Endothelial cell of umbilical vein (primary cell): ENCODE data around the gene AGT. TPM values are rescaled to one million over a fixed set of nuclear protein-coding genes. Genes with fewer than 3 reads are reported as not detected.

Experiments
- BruUV-seq: library from RNA; stranded (reverse); fragments of 400-500 nt; replicated peaks from 2 replicates; lab custom pipeline; 2021; lab: Mats Ljungman, UMichigan
- CTCF ChIA-PET: fragments of 300-600, 350-600 bp; sonication (Branson Sonifier 250); formaldehyde crosslinking; loops from one replicate; lab custom pipeline; 2021; ENCODE audit warnings: antibody characterized with exemption, inconsistent platforms; lab: Charles Lee
- POLR2A ChIA-PET: fragments of 300-600, 350-600 bp; sonication (Branson Sonifier 250); formaldehyde crosslinking; loops from one replicate; lab custom pipeline; 2021; ENCODE audit warnings: antibody characterized with exemption, inconsistent platforms; lab: Charles Lee
- DNase-seq: peaks from one replicate; pipeline ENCODE4 v3.0.0-alpha.2; 2011; ENCODE audit warnings: low read depth, low spot score
- FAIRE-seq: peaks from 2 replicates; lab custom pipeline; 2011; peaks lifted over from hg19 to GRCh38; lab: Jason Lieb, UNC
- H2AFZ ChIP-seq: 2 replicates; pipeline ENCODE4 v1.6.0; 2012; ENCODE audit warnings: low read depth, low read length, control low read depth, inconsistent platforms
- H3K27ac ChIP-seq: 2 replicates; pipeline ENCODE4 v1.5.1; 2011; ENCODE audit warnings: low read depth, mild to moderate bottlenecking, control low read depth, low read length, moderate library complexity; ENCODE audit not compliant: insufficient read depth
- H3K27me3 ChIP-seq, 2 experiments: 2 replicates each; pipeline versions ENCODE4 v1.6.0 to v1.6.1; 2011; ENCODE audit warnings: low read length in 2 of 2, mixed read lengths in 1 of 2; ENCODE audit not compliant: control insufficient read depth in 2 of 2, insufficient read depth in 2 of 2
- H3K36me3 ChIP-seq, 2 experiments: 2 replicates in 1 of 2; 3 replicates in 1 of 2; pipeline ENCODE4 v1.5.1; 2011; ENCODE audit warnings: low read length in 2 of 2, mild to moderate bottlenecking in 1 of 2, moderate library complexity in 1 of 2; ENCODE audit not compliant: control insufficient read depth in 2 of 2, insufficient read depth in 2 of 2; ENCODE audit errors: extremely low read depth in 1 of 2
- H3K4me1 ChIP-seq: 3 replicates; pipeline ENCODE4 v1.5.1; 2011; ENCODE audit warnings: mild to moderate bottlenecking, low read length; ENCODE audit not compliant: control insufficient read depth, insufficient read depth; ENCODE audit errors: extremely low read depth
- H3K4me2 ChIP-seq: 2 replicates; pipeline ENCODE4 v1.6.1; 2011; ENCODE audit warnings: low read length, control low read depth, mixed read lengths; ENCODE audit not compliant: insufficient read depth
- H3K4me3 ChIP-seq, 3 experiments: fragments of 200-600 bp in 1 of 3; sonication (generic), shearing (Covaris generic) in 1 of 3; replicated peaks in 1 of 3; 2 replicates each; pipeline ENCODE4 v1.5.1; 2011 to 2016; ENCODE audit warnings: control low read depth in 3 of 3, low read length in 3 of 3, mild to moderate bottlenecking in 2 of 3, inconsistent platforms in 1 of 3, low read depth in 1 of 3, moderate library complexity in 1 of 3; ENCODE audit not compliant: insufficient read depth in 1 of 3
- H3K79me2 ChIP-seq: 2 replicates; pipeline ENCODE4 v1.6.0; 2012; ENCODE audit warnings: low read length, inconsistent platforms; ENCODE audit not compliant: control insufficient read depth, insufficient read depth
- H3K9ac ChIP-seq: replicated peaks from 2 replicates; pipeline ENCODE3; 2011; ENCODE audit warnings: low read length, control low read depth; ENCODE audit not compliant: insufficient read depth; ENCODE audit errors: extremely low read depth
- H3K9me1 ChIP-seq: replicated peaks from 3 replicates; pipeline ENCODE4 v1.6.0; 2011; ENCODE audit warnings: mild to moderate bottlenecking, low read length; ENCODE audit not compliant: control insufficient read depth, insufficient read depth; ENCODE audit errors: extremely low read depth
- H3K9me3 ChIP-seq: replicated peaks from 2 replicates; pipeline ENCODE4 v1.5.1; 2012; ENCODE audit warnings: low read length, inconsistent platforms; ENCODE audit not compliant: control insufficient read depth, insufficient read depth
- H4K20me1 ChIP-seq: replicated peaks from 2 replicates; pipeline ENCODE3; 2011; ENCODE audit warnings: mild to moderate bottlenecking, low read length; ENCODE audit not compliant: control insufficient read depth, insufficient read depth; ENCODE audit errors: extremely low read depth
- CTCF ChIP-seq, 2 donors: IDR thresholded peaks; 1 replicate in 1 of 2; 2 replicates in 1 of 2; pipeline ENCODE4 v1.5.1; 2011; ENCODE audit warnings: low read length in 2 of 2, mild to moderate bottlenecking in 2 of 2, moderate library complexity in 2 of 2, control low read depth in 1 of 2, inconsistent platforms in 1 of 2, low read depth in 1 of 2; ENCODE audit not compliant: insufficient read depth in 1 of 2; ENCODE audit errors: extremely low read depth in 1 of 2
- EZH2 ChIP-seq: IDR thresholded peaks from 2 replicates; pipeline ENCODE4 v1.6.1; 2012; ENCODE audit warnings: borderline replicate concordance, low read depth, mild to moderate bottlenecking, moderate library complexity, low read length, inconsistent platforms; ENCODE audit not compliant: severe bottlenecking
- FOS ChIP-seq: IDR thresholded peaks from 2 replicates; pipeline ENCODE4 v1.6.1; 2011; ENCODE audit warnings: mild to moderate bottlenecking, low read length, moderate library complexity, borderline replicate concordance; ENCODE audit not compliant: insufficient read depth
- GATA2 ChIP-seq: IDR thresholded peaks from 2 replicates; pipeline ENCODE4 v1.7.0; 2011; ENCODE audit warnings: low read depth, mild to moderate bottlenecking, moderate library complexity, mixed read lengths, low read length; ENCODE audit not compliant: insufficient read length, insufficient read depth
- JUN ChIP-seq: IDR thresholded peaks from 2 replicates; pipeline ENCODE4 v1.6.1; 2011; ENCODE audit warnings: borderline replicate concordance, low read depth; ENCODE audit not compliant: insufficient read length, insufficient read depth
- MYC ChIP-seq: IDR thresholded peaks from one replicate; pipeline ENCODE4 v1.6.1; 2011; ENCODE audit warnings: mild to moderate bottlenecking, low read depth, low read length
- POLR2A ChIP-seq: IDR thresholded peaks from 2 replicates; pipeline ENCODE4 v1.6.1; 2012; ENCODE audit warnings: low read depth, mild to moderate bottlenecking, control low read depth, low read length
- POLR2AphosphoS5 ChIP-seq: IDR thresholded peaks from 2 replicates; pipeline ENCODE4 v1.6.1; 2012; ENCODE audit warnings: low read depth, mild to moderate bottlenecking, control low read depth, low read length, moderate library complexity; ENCODE audit not compliant: insufficient read depth
- dilution Hi-C: fragments of 300-500 bp; cut with MboI; formaldehyde crosslinking; loops from one replicate; pipeline ENCODE4 v1.15.0; 2019; ENCODE audit warnings: low sequenced_read_pairs; ENCODE audit not compliant: extremely low pct_ligation_motif_present
- intact Hi-C: fragments of 100-400 bp; cut with micrococcal nuclease; formaldehyde crosslinking; loops from one replicate; pipeline ENCODE4 v1.10.0; 2022
- polyA plus RNA-seq, 4 experiments: library from polyadenylated mRNA; depleted of rRNA in 3 of 4; stranded (reverse) in 3 of 4; unstranded in 1 of 4; fragments of >200 nt; gene quantifications; 2 replicates each; pipeline versions ENCODE4 v1.2.1 to v1.2.3, GENCODE V29; 2011 to 2012; ENCODE audit warnings: missing spikeins in 1 of 4
- total RNA-seq: library from RNA; stranded (reverse); gene quantifications from 2 replicates; pipeline ENCODE4 v1.2.3, GENCODE V29; 2021
- TF ChIP-seq, protein P1 (sequence below): IDR thresholded peaks from 2 replicates; pipeline ENCODE4 v1.6.1; 2011; ENCODE audit not compliant: insufficient read depth, insufficient read length

Gene AGT
- total and polyA plus RNA-seq, 2 donors (not counting 3 experiments of a cell fraction or from before 2014, with no cell fraction given): not detected

- no TSS peak for BruUV-seq
- intact Hi-C loops: no loop called here
These were observed 36.7 kb downstream of the AGT start for GRCh38 chr1:230677200-230677599.

More at GRCh38 chr1:230677200-230677599, 36.7 kb downstream of the AGT start:
- no peaks in the 10 kb centered on the region for H4K20me1 ChIP-seq
- H3K4me1 ChIP-seq: peaks cover 4% of the 10 kb centered on the region
- ChIA-PET CTCF (no interaction called here), POLR2A (no interaction called here)
- no peak overlapping the region for H2AFZ ChIP-seq
- H3K9me1 ChIP-seq: no peaks in the 10 kb centered on the region
- H3K79me2 ChIP-seq: no peaks in the 10 kb centered on the region
- H3K36me3 ChIP-seq: peaks cover 3 to 14% of the 10 kb centered on the region in 2 experiments
- FAIRE-seq: no peak
- H3K9me3 ChIP-seq: no peaks in the 10 kb centered on the region
- H3K27me3 ChIP-seq: no peaks in the 10 kb centered on the region
- H3K4me3 ChIP-seq: no peak overlapping the region
- DNase-seq: no peak
- no peak overlapping the region for H3K4me2 ChIP-seq
- no peak overlapping the region for H3K27ac ChIP-seq
- dilution Hi-C loops: no loop called here
- TF ChIP-seq POLR2A: no peak
- no peak for TF ChIP-seq POLR2AphosphoS5
- TF ChIP-seq GATA2: no peak
- no peak for TF ChIP-seq MYC
- TF ChIP-seq, protein P1, sequence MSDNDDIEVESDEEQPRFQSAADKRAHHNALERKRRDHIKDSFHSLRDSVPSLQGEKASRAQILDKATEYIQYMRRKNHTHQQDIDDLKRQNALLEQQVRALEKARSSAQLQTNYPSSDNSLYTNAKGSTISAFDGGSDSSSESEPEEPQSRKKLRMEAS: no peak
- TF ChIP-seq JUN: no peak
- TF ChIP-seq EZH2: no peak
- no peak for TF ChIP-seq FOS
- TF ChIP-seq CTCF (IDR thresholded peaks at IDR 0.05; ENCODE audit: extremely low read depth in 1 of 2, insufficient read depth in 1 of 2, low read depth in 1 of 2, low read length in 2 of 2): no peak
- no peak overlapping the region for H3K9ac ChIP-seq
